GM23338 (cell line): ENCODE measurements around the gene BTBD3. TPM values are rescaled to one million over a fixed set of nuclear protein-coding genes. Genes with fewer than 3 reads are reported as not detected.
A peak's percentile ranks its signal among the peaks of the same experiment; 100 is the strongest.

Source experiments
- ATAC-seq: fragments of 200-7000 bp; cut with Tn5 transposase; 3 replicates; pipeline ENCODE4 v1.9.1; 2020
- DNase-seq: peaks from one replicate; pipeline ENCODE4 v3.0.0-alpha.2; 2015; ENCODE audit warnings: low spot score
- H2AFZ ChIP-seq: fragments of 200-600 bp; sonication (generic); 2 replicates; pipeline ENCODE4 v1.8.0; 2016; ENCODE audit warnings: antibody characterized with exemption, mild to moderate bottlenecking, moderate library complexity
- H3F3A ChIP-seq: fragments of 200-600 bp; sonication (generic); replicated peaks from 2 replicates; pipeline ENCODE4 v1.8.0; 2017; ENCODE audit warnings: antibody characterized with exemption, mixed run types, low read depth
- H3K27ac ChIP-seq: fragments of 200-600 bp; sonication (generic); 2 replicates; pipeline ENCODE4 v1.6.1; 2016; ENCODE audit warnings: low read depth
- H3K27me3 ChIP-seq: fragments of 200-600 bp; sonication (generic); 2 replicates; pipeline ENCODE4 v1.8.0; 2016; ENCODE audit warnings: mild to moderate bottlenecking, mixed run types, moderate library complexity; ENCODE audit not compliant: insufficient read depth
- H3K36me3 ChIP-seq: fragments of 200-600 bp; sonication (generic); 2 replicates; pipeline ENCODE4 v1.8.0; 2016; ENCODE audit warnings: mild to moderate bottlenecking; ENCODE audit not compliant: insufficient read depth
- H3K4me1 ChIP-seq: fragments of 200-600 bp; sonication (generic); 2 replicates; pipeline ENCODE4 v1.8.0; 2016; ENCODE audit warnings: mild to moderate bottlenecking, moderate library complexity; ENCODE audit not compliant: insufficient read depth
- H3K4me2 ChIP-seq: fragments of 200-600 bp; sonication (generic); 2 replicates; pipeline ENCODE4 v1.7.1; 2017; ENCODE audit warnings: mixed run types
- H3K4me3 ChIP-seq: fragments of 200-600 bp; sonication (generic); 2 replicates; pipeline ENCODE4 v1.6.1; 2016; ENCODE audit warnings: mixed run types
- H3K79me2 ChIP-seq: fragments of 200-600 bp; sonication (generic); replicated peaks from 2 replicates; pipeline ENCODE4 v1.8.0; 2017; ENCODE audit warnings: mild to moderate bottlenecking; ENCODE audit not compliant: insufficient read depth
- H3K9me2 ChIP-seq: fragments of 200-600 bp; sonication (generic); 2 replicates; pipeline ENCODE4 v1.8.0; 2017; ENCODE audit not compliant: insufficient read depth
- H4K20me1 ChIP-seq: fragments of 200-600 bp; sonication (generic); replicated peaks from 2 replicates; pipeline ENCODE4 v1.8.0; 2017; ENCODE audit warnings: mild to moderate bottlenecking; ENCODE audit not compliant: insufficient read depth
- H3K27ac Mint-ChIP-seq: 2 replicates; pipeline ENCODE4 v1.8.0; 2020; ENCODE audit warnings: inconsistent platforms, mild to moderate bottlenecking, moderate library complexity, mixed read lengths
- H3K27me3 Mint-ChIP-seq: 3 replicates; pipeline ENCODE4 v1.8.0; 2022; ENCODE audit warnings: low read depth, mild to moderate bottlenecking, moderate library complexity, mixed read lengths, inconsistent platforms; ENCODE audit not compliant: insufficient read depth, poor library complexity
- H3K36me3 Mint-ChIP-seq: 3 replicates; pipeline ENCODE4 v1.8.0; 2021; ENCODE audit warnings: low read depth, mild to moderate bottlenecking, inconsistent platforms, moderate library complexity, mixed read lengths
- H3K4me1 Mint-ChIP-seq: 3 replicates; pipeline ENCODE4 v1.8.0; 2020; ENCODE audit warnings: mild to moderate bottlenecking, inconsistent platforms, mixed read lengths
- H3K4me3 Mint-ChIP-seq: 3 replicates; pipeline ENCODE4 v1.8.0; 2021; ENCODE audit warnings: moderate library complexity, mild to moderate bottlenecking, inconsistent platforms, mixed read lengths
- H3K9me3 Mint-ChIP-seq: 3 replicates; pipeline ENCODE4 v1.8.0; 2020; ENCODE audit warnings: moderate library complexity, mild to moderate bottlenecking, inconsistent platforms, mixed read lengths
- CREB1 ChIP-seq: fragments of 250-450 bp; sonication (Bioruptor Pico); IDR thresholded peaks from 2 replicates; pipeline ENCODE4 v1.5.0; 2020; ENCODE audit warnings: low read depth, mild to moderate bottlenecking, moderate library complexity
- EZH2 ChIP-seq: fragments of 200-600 bp; sonication (generic); IDR thresholded peaks from one replicate; pipeline ENCODE4 v1.8.0; 2017; ENCODE audit warnings: antibody characterized with exemption, mild to moderate bottlenecking, low read depth; ENCODE audit not compliant: unreplicated experiment
- JUNB ChIP-seq: IDR thresholded peaks from one replicate; pipeline ENCODE4 v1.6.1; 2016; ENCODE audit warnings: antibody characterized with exemption; ENCODE audit not compliant: unreplicated experiment
- NANOG ChIP-seq: IDR thresholded peaks from 2 replicates; pipeline ENCODE4 v1.6.1; 2016; ENCODE audit warnings: antibody characterized with exemption, borderline replicate concordance
- POLR2AphosphoS5 ChIP-seq: IDR thresholded peaks from 2 replicates; pipeline ENCODE4 v1.6.1; 2016; ENCODE audit warnings: antibody characterized with exemption, low read depth
- STAT1 ChIP-seq: IDR thresholded peaks from one replicate; pipeline ENCODE4 v1.6.1; 2016; ENCODE audit warnings: antibody characterized with exemption; ENCODE audit not compliant: unreplicated experiment
- ZNF114 ChIP-seq: fragments of 250-450 bp; sonication (Bioruptor Pico); IDR thresholded peaks from 2 replicates; pipeline ENCODE4 v1.5.0; 2020; ENCODE audit warnings: mild to moderate bottlenecking, moderate library complexity
- ZNF331 ChIP-seq: fragments of 250-450 bp; sonication (Bioruptor Pico); IDR thresholded peaks from 2 replicates; pipeline ENCODE4 v1.5.0; 2020; ENCODE audit warnings: low read depth, mild to moderate bottlenecking, moderate library complexity
- polyA plus RNA-seq: library from polyadenylated mRNA; unstranded; fragments of >200 nt; fragmentation: Nextera tagmentation; extraction: Ambion mirVana; gene quantifications from 2 replicates; pipeline ENCODE4 v1.2.1, GENCODE V29; 2016
- total RNA-seq: library from RNA; depleted of rRNA; stranded (reverse); fragments of >200 nt; shearing (Covaris generic); gene quantifications from 2 replicates; pipeline ENCODE4 v1.2.3, GENCODE V29; 2014
- TF ChIP-seq, protein P1 (sequence below): fragments of 250-450 bp; sonication (Bioruptor Pico); IDR thresholded peaks from 2 replicates; pipeline ENCODE4 v1.5.0; 2020; ENCODE audit warnings: mild to moderate bottlenecking, moderate library complexity
- TF ChIP-seq, protein P2 (sequence below): IDR thresholded peaks from one replicate; pipeline ENCODE4 v1.6.1; 2018; ENCODE audit warnings: antibody characterized with exemption; ENCODE audit not compliant: unreplicated experiment
- TF ChIP-seq, protein P3 (sequence below), 2 experiments: fragments of 200-600 bp in 1 of 2; sonication (generic) in 1 of 2; conservative IDR thresholded peaks; 2 replicates each; pipeline versions ENCODE4 v1.5.1 to v1.6.1; 2016 to 2017; ENCODE audit warnings: antibody characterized with exemption in 2 of 2, low read depth in 2 of 2, mild to moderate bottlenecking in 2 of 2, moderate library complexity in 1 of 2

Gene BTBD3
- total and polyA plus RNA-seq, 2 experiments from 2014 or later: 11.8 to 45.1 TPM

DNA sequence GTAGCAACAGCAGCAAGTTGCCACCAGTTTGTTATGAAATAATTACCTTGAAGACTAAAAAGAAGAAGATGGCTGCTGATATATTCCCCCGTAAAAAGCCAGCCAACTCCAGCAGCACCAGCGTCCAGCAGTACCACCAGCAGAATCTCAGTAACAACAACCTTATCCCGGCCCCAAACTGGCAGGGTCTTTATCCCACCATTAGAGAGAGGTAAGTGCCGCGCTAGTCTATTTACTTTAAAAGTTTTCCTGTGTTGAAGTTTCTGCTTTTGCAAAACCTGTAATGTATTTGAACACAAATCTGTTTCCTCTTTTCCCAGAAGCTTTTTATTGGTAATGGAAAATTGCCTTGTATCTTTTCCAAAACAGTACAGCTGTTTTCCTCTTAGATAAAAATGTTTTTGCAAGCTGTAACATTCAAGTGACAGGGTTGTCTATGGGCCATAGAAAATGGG is 725 bp downstream of the BTBD3 start (continued):
- TF ChIP-seq, protein P1, sequence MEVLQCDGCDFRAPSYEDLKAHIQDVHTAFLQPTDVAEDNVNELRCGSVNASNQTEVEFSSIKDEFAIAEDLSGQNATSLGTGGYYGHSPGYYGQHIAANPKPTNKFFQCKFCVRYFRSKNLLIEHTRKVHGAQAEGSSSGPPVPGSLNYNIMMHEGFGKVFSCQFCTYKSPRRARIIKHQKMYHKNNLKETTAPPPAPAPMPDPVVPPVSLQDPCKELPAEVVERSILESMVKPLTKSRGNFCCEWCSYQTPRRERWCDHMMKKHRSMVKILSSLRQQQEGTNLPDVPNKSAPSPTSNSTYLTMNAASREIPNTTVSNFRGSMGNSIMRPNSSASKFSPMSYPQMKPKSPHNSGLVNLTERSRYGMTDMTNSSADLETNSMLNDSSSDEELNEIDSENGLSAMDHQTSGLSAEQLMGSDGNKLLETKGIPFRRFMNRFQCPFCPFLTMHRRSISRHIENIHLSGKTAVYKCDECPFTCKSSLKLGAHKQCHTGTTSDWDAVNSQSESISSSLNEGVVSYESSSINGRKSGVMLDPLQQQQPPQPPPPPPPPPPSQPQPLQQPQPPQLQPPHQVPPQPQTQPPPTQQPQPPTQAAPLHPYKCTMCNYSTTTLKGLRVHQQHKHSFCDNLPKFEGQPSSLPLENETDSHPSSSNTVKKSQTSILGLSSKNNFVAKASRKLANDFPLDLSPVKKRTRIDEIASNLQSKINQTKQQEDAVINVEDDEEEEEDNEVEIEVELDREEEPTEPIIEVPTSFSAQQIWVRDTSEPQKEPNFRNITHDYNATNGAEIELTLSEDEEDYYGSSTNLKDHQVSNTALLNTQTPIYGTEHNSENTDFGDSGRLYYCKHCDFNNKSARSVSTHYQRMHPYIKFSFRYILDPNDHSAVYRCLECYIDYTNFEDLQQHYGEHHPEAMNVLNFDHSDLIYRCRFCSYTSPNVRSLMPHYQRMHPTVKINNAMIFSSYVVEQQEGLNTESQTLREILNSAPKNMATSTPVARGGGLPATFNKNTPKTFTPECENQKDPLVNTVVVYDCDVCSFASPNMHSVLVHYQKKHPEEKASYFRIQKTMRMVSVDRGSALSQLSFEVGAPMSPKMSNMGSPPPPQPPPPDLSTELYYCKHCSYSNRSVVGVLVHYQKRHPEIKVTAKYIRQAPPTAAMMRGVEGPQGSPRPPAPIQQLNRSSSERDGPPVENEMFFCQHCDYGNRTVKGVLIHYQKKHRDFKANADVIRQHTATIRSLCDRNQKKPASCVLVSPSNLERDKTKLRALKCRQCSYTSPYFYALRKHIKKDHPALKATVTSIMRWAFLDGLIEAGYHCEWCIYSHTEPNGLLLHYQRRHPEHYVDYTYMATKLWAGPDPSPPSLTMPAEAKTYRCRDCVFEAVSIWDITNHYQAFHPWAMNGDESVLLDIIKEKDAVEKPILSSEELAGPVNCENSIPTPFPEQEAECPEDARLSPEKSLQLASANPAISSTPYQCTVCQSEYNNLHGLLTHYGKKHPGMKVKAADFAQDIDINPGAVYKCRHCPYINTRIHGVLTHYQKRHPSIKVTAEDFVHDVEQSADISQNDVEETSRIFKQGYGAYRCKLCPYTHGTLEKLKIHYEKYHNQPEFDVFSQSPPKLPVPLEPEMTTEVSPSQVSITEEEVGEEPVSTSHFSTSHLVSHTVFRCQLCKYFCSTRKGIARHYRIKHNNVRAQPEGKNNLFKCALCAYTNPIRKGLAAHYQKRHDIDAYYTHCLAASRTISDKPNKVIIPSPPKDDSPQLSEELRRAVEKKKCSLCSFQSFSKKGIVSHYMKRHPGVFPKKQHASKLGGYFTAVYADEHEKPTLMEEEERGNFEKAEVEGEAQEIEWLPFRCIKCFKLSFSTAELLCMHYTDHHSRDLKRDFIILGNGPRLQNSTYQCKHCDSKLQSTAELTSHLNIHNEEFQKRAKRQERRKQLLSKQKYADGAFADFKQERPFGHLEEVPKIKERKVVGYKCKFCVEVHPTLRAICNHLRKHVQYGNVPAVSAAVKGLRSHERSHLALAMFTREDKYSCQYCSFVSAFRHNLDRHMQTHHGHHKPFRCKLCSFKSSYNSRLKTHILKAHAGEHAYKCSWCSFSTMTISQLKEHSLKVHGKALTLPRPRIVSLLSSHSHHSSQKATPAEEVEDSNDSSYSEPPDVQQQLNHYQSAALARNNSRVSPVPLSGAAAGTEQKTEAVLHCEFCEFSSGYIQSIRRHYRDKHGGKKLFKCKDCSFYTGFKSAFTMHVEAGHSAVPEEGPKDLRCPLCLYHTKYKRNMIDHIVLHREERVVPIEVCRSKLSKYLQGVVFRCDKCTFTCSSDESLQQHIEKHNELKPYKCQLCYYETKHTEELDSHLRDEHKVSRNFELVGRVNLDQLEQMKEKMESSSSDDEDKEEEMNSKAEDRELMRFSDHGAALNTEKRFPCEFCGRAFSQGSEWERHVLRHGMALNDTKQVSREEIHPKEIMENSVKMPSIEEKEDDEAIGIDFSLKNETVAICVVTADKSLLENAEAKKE (CRISPR knock-in tag): no peak
- TF ChIP-seq POLR2AphosphoS5: no peak
- no peak for TF ChIP-seq EZH2
- TF ChIP-seq ZNF114: no peak

DNA sequence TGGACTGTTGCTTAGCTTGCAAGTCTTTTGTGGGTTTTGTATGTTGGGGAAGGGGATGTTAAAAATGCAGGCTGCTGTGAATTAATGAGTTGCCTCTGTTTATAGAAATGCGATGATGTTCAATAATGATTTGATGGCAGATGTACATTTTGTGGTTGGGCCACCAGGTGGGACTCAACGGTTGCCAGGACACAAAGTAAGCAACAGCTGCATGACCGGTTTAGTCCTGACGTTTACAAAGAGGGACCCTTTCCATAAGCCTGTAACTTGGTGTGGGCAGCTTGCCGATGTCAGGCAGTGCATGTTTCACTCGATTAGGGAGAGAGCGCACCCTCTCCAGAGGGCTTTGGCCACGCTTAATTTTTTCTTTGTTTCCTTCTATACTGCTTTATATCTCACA is 1.3 kb downstream of the BTBD3 start:
- H4K20me1 ChIP-seq: peaks cover 10% of the 10 kb centered on the region; the same call in 1 of the 2 replicates
- Mint-ChIP-seq H3K4me1 (peaks cover 45% of the 10 kb centered on the region), H3K27me3 (no peaks in the 10 kb centered on the region), H3K36me3 (peaks cover 16% of the 10 kb centered on the region), H3K4me3 (no peak overlapping the region), H3K9me3 (no peaks in the 10 kb centered on the region), H3K27ac (peak overlapping the region; percentile 4; the same call in 1 of the 2 replicates)
- H3K27me3 ChIP-seq: no peaks in the 10 kb centered on the region
- H2AFZ ChIP-seq: no peak overlapping the region
- H3F3A ChIP-seq: no peaks in the 10 kb centered on the region
- no peak overlapping the region for H3K4me3 ChIP-seq
- peaks cover 73% of the 10 kb centered on the region for H3K79me2 ChIP-seq
- H3K4me2 ChIP-seq: no peak overlapping the region
- peak; percentile 22 for DNase-seq
- peaks cover 28% of the 10 kb centered on the region for H3K4me1 ChIP-seq
- no peaks in the 10 kb centered on the region for H3K9me2 ChIP-seq
- ATAC-seq: peak; percentile 26; the same call in 1 of the 3 replicates
- H3K36me3 ChIP-seq: no peaks in the 10 kb centered on the region
- no peak overlapping the region for H3K27ac ChIP-seq
- TF ChIP-seq EZH2 (no peak), JUNB (no peak), POLR2AphosphoS5 (no peak), ZNF331 (no peak), NANOG (no peak), ZNF114 (no peak), CREB1 (CRISPR knock-in tag) (no peak), STAT1 (no peak)
- TF ChIP-seq, protein P2, sequence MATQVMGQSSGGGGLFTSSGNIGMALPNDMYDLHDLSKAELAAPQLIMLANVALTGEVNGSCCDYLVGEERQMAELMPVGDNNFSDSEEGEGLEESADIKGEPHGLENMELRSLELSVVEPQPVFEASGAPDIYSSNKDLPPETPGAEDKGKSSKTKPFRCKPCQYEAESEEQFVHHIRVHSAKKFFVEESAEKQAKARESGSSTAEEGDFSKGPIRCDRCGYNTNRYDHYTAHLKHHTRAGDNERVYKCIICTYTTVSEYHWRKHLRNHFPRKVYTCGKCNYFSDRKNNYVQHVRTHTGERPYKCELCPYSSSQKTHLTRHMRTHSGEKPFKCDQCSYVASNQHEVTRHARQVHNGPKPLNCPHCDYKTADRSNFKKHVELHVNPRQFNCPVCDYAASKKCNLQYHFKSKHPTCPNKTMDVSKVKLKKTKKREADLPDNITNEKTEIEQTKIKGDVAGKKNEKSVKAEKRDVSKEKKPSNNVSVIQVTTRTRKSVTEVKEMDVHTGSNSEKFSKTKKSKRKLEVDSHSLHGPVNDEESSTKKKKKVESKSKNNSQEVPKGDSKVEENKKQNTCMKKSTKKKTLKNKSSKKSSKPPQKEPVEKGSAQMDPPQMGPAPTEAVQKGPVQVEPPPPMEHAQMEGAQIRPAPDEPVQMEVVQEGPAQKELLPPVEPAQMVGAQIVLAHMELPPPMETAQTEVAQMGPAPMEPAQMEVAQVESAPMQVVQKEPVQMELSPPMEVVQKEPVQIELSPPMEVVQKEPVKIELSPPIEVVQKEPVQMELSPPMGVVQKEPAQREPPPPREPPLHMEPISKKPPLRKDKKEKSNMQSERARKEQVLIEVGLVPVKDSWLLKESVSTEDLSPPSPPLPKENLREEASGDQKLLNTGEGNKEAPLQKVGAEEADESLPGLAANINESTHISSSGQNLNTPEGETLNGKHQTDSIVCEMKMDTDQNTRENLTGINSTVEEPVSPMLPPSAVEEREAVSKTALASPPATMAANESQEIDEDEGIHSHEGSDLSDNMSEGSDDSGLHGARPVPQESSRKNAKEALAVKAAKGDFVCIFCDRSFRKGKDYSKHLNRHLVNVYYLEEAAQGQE: no peak
- TF ChIP-seq, protein P3, sequence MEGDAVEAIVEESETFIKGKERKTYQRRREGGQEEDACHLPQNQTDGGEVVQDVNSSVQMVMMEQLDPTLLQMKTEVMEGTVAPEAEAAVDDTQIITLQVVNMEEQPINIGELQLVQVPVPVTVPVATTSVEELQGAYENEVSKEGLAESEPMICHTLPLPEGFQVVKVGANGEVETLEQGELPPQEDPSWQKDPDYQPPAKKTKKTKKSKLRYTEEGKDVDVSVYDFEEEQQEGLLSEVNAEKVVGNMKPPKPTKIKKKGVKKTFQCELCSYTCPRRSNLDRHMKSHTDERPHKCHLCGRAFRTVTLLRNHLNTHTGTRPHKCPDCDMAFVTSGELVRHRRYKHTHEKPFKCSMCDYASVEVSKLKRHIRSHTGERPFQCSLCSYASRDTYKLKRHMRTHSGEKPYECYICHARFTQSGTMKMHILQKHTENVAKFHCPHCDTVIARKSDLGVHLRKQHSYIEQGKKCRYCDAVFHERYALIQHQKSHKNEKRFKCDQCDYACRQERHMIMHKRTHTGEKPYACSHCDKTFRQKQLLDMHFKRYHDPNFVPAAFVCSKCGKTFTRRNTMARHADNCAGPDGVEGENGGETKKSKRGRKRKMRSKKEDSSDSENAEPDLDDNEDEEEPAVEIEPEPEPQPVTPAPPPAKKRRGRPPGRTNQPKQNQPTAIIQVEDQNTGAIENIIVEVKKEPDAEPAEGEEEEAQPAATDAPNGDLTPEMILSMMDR (conservative IDR thresholded peaks at IDR 0.05; ENCODE audit: low read depth in 2 of 2): no peak
